Mesothelial cell of epicardium (in vitro differentiated cells): Measurements from ENCODE around the gene ABCB6. TPM values are rescaled to one million over a fixed set of nuclear protein-coding genes. Genes with fewer than 3 reads are reported as not detected.
A peak's percentile ranks its signal among the peaks of the same experiment; 100 is the strongest.

Source experiments
- DNase-seq, 2 experiments: peaks; one replicate each; pipeline ENCODE4 v3.0.0; 2021; ENCODE audit warnings: low spot score in 2 of 2; ENCODE audit not compliant: unreplicated experiment in 2 of 2
- H3K27ac Mint-ChIP-seq: 2 replicates; pipeline ENCODE4 v1.8.0; 2021; ENCODE audit warnings: mixed read lengths
- H3K27me3 Mint-ChIP-seq: 2 replicates; pipeline ENCODE4 v1.8.0; 2021; ENCODE audit warnings: low read depth, mixed read lengths
- H3K36me3 Mint-ChIP-seq: 2 replicates; pipeline ENCODE4 v1.8.0; 2021; ENCODE audit warnings: mixed read lengths
- H3K4me1 Mint-ChIP-seq: 2 replicates; pipeline ENCODE4 v1.8.0; 2021; ENCODE audit warnings: mixed read lengths
- H3K4me3 Mint-ChIP-seq: 2 replicates; pipeline ENCODE4 v1.8.0; 2021; ENCODE audit warnings: mild to moderate bottlenecking, moderate library complexity, mixed read lengths
- H3K9me3 Mint-ChIP-seq: 2 replicates; pipeline ENCODE4 v1.8.0; 2021; ENCODE audit warnings: mixed read lengths
- total RNA-seq: library from RNA; stranded (reverse); gene quantifications from 3 replicates; pipeline ENCODE4 v1.2.1, GENCODE V29; 2021
- TF ChIP-seq, protein P1 (sequence below): fragments of 200-600 bp; sonication (generic); IDR thresholded peaks from one replicate; pipeline ENCODE4 v1.5.0; 2021; ENCODE audit warnings: antibody characterized with exemption; ENCODE audit not compliant: unreplicated experiment

Gene ABCB6
- total RNA-seq, 1 donor from 2014 or later = 28.1 TPM

DNA sequence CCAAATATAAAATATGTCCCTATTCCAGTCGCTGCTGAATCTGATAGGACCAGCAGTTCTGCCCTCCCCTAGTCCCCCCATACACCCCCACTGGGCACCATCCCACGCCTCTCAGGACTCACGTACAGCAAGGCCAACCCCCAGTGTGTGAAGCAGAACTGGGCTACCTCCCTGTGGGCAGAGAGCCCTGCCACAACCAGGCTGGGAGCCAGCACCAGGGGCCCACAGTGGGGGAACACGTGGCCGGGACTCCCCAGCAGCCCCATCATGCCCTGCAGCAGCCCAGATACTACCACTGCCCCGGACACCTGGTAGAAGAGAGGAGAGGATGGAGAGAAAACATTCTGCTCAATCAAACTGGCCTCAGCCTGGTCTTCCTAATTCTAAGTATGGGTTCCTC lies 50.2 kb downstream of the ABCB6 start:
- Mint-ChIP-seq H3K4me1 (peaks cover 2% of the 10 kb centered on the region), H3K9me3 (no peaks in the 10 kb centered on the region), H3K27ac (no peak overlapping the region), H3K4me3 (no peak overlapping the region), H3K36me3 (no peaks in the 10 kb centered on the region), H3K27me3 (peaks cover 2% of the 10 kb centered on the region)
- TF ChIP-seq, protein P1, sequence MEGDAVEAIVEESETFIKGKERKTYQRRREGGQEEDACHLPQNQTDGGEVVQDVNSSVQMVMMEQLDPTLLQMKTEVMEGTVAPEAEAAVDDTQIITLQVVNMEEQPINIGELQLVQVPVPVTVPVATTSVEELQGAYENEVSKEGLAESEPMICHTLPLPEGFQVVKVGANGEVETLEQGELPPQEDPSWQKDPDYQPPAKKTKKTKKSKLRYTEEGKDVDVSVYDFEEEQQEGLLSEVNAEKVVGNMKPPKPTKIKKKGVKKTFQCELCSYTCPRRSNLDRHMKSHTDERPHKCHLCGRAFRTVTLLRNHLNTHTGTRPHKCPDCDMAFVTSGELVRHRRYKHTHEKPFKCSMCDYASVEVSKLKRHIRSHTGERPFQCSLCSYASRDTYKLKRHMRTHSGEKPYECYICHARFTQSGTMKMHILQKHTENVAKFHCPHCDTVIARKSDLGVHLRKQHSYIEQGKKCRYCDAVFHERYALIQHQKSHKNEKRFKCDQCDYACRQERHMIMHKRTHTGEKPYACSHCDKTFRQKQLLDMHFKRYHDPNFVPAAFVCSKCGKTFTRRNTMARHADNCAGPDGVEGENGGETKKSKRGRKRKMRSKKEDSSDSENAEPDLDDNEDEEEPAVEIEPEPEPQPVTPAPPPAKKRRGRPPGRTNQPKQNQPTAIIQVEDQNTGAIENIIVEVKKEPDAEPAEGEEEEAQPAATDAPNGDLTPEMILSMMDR = no peak
- no peak for DNase-seq

DNA sequence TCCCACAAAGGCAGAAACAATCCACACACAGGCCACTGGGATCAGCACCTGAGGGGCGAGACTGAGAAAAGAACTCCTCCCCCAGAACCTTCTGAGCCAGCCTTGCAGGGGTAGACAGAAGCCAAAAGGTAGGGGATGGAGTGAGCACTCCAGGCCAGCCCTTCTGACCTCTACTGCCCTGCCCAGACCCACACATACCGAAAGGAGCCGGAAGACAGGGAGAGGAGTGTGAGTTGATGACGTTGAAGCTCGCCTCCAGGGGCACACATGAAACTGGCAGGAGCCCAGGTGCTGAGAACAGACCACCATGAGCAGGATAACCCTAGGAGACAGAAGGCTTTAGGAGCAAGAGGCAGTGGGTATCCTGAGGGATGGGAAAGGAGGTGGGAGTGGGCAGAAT lies 50.8 kb downstream of the ABCB6 start:
- H3K27me3 Mint-ChIP-seq = peaks cover 3% of the 10 kb centered on the region
- no peaks in the 10 kb centered on the region for H3K36me3 Mint-ChIP-seq
- DNase-seq = no peak
- peaks cover 2% of the 10 kb centered on the region for H3K4me1 Mint-ChIP-seq
- H3K27ac Mint-ChIP-seq = no peak overlapping the region
- TF ChIP-seq, protein P1 = no peak
- no peak overlapping the region for H3K4me3 Mint-ChIP-seq
- no peaks in the 10 kb centered on the region for H3K9me3 Mint-ChIP-seq

DNA sequence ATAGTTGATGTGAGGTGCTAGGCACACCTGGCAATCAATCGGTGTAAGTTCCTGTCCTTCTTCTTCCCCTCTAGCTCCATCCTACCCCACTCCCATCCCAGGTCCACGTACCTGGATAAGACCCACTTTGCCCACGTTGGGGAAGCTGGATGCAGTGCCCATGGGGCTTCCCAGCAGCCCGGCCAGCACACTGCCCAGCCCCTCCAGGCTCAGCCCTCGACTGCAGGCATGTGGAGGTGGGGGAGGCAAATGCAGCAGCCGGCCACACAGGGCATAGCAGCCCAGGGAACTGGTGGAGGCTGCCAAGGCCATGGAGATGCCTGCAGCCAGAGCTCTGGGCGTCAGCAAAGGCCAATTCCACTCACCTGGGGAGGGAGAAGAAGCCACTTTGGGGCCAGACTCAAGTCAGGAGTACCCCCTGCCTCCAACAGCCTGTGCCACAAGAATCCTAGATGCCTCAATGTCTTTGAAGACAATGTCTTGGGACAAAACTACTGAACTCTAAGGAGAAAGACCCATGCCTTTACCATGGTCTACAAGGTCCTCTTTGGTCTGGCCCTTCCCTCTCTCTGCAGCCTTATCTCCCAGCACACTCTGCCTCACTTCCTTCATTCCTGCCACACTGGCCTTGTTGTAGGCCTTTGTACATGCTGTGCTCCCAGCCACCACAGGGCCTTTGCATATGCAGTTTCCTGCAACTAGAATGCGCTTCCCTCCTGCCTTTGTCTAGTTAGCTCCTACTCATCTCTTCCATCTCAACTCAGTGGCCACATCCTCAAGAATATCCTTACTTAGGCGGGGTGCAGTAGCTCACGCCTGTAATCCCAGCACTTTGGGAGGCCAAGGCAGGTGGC lies 53.5 kb downstream of the ABCB6 start:
- no peaks in the 10 kb centered on the region for H3K36me3 Mint-ChIP-seq
- peaks cover 7% of the 10 kb centered on the region for H3K4me1 Mint-ChIP-seq
- peaks cover 5% of the 10 kb centered on the region for H3K27me3 Mint-ChIP-seq
- DNase-seq = no peak
- H3K4me3 Mint-ChIP-seq = no peak overlapping the region
- TF ChIP-seq, protein P1 = no peak
- H3K9me3 Mint-ChIP-seq = no peaks in the 10 kb centered on the region
- H3K27ac Mint-ChIP-seq = no peak overlapping the region

DNA sequence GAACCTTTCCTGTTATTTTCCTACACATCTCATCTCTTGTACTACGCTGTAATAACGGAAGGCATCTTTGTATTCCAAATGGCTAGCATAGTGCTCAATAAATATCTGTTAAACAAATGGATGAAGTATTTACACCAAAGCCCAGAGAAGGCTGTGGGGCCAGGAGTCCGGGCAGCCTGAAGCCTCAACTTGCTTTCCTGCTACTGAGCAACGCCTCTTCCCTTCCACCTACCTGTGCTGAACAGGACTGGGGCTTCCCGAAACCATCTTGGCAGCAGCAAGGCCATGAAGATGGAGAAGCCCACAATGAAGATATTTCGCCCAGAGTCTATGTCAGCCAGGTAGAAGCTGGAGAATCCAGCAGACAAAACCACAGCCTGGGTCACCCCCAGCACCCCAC lies 55.6 kb downstream of the ABCB6 start:
- Mint-ChIP-seq H3K4me1 (peaks cover 13% of the 10 kb centered on the region), H3K36me3 (no peaks in the 10 kb centered on the region), H3K4me3 (no peak overlapping the region), H3K27ac (no peak overlapping the region), H3K27me3 (peaks cover 5% of the 10 kb centered on the region), H3K9me3 (no peaks in the 10 kb centered on the region)
- TF ChIP-seq, protein P1 = no peak
- no peak for DNase-seq

DNA sequence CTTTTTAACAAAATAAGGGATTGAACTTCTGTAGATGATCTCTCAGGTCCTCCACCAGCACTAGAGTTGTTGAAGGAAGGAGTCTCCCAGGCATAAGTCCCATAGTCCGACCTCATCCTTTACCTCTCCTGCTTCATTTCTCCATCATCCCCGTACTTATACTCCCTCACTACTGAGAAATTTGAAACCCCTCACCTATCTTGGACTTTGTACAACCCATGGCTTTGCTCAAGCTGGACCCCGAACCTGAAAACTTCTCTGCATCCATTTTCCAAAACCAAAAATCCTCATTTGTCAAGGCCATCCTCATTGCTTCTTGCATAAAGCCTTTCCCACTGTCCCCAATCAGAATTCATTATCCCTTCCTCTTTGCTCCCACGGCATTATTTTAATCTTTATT lies 57.7 kb downstream of the ABCB6 start:
- Mint-ChIP-seq H3K27me3 (peaks cover 5% of the 10 kb centered on the region), H3K4me1 (peaks cover 13% of the 10 kb centered on the region), H3K4me3 (peak overlapping the region; percentile 88), H3K9me3 (no peaks in the 10 kb centered on the region), H3K27ac (no peak overlapping the region), H3K36me3 (peaks cover 5% of the 10 kb centered on the region)
- TF ChIP-seq, protein P1 = no peak
- DNase-seq = no peak
